ENCODE measurements around the gene VAV2. TPM values are rescaled to one million over a fixed set of nuclear protein-coding genes. Genes with fewer than 3 reads are reported as not detected.

The VAV2 gene
- total RNA-seq, 6 experiments from 2014 or later = 17.6 to 24.5 (median 21.7) TPM

- no peaks in the 10 kb centered on the region for H3K4me1 Mint-ChIP-seq (ENCODE audit: low read depth)
- no peak overlapping the region for H3K4me3 Mint-ChIP-seq
- peaks cover 15% of the 10 kb centered on the region for H3K36me3 Mint-ChIP-seq (ENCODE audit: low read depth)
- H3K9me3 Mint-ChIP-seq = no peaks in the 10 kb centered on the region
- TF ChIP-seq CTCF (IDR thresholded peaks at IDR 0.05) = no peak
- H3K27ac Mint-ChIP-seq = no peak overlapping the region
- peaks cover 2% of the 10 kb centered on the region for H3K27me3 Mint-ChIP-seq (ENCODE audit: insufficient read depth)
- DNase-seq = no peak
Measured at GRCh38 chr9:134037641-134038040, 45.5 kb upstream of the VAV2 start.

- TF ChIP-seq CTCF (IDR thresholded peaks at IDR 0.05) = no peak
- peaks cover 15% of the 10 kb centered on the region for H3K36me3 Mint-ChIP-seq (ENCODE audit: low read depth)
Measured at GRCh38 chr9:134036130-134036529, 44.0 kb upstream of the VAV2 start.

GRCh38 chr9:134035041-134036039, 43.2 kb upstream of the VAV2 start:
- no peak for TF ChIP-seq CTCF (IDR thresholded peaks at IDR 0.05)
- Mint-ChIP-seq H3K27ac (no peak overlapping the region), H3K27me3 (ENCODE audit: insufficient read depth) (peaks cover 2% of the 10 kb centered on the region), H3K9me3 (no peaks in the 10 kb centered on the region), H3K4me1 (ENCODE audit: low read depth) (no peaks in the 10 kb centered on the region), H3K36me3 (ENCODE audit: low read depth) (peaks cover 15% of the 10 kb centered on the region), H3K4me3 (no peak overlapping the region)
- DNase-seq = no peak

More at GRCh38 chr9:134036130-134036529, 44.0 kb upstream of the VAV2 start:
- Mint-ChIP-seq H3K27me3 (ENCODE audit: insufficient read depth) (peaks cover 2% of the 10 kb centered on the region), H3K4me1 (ENCODE audit: low read depth) (no peaks in the 10 kb centered on the region), H3K9me3 (no peaks in the 10 kb centered on the region), H3K4me3 (no peak overlapping the region), H3K27ac (no peak overlapping the region)
- no peak for DNase-seq

GRCh38 chr9:134034215-134035040, 42.3 kb upstream of the VAV2 start:
- DNase-seq = no peak
- Mint-ChIP-seq H3K4me1 (ENCODE audit: low read depth) (no peaks in the 10 kb centered on the region), H3K4me3 (no peak overlapping the region), H3K27me3 (ENCODE audit: insufficient read depth) (peaks cover 2% of the 10 kb centered on the region; the same call in 1 of the 2 replicates), H3K36me3 (ENCODE audit: low read depth) (peaks cover 15% of the 10 kb centered on the region), H3K9me3 (no peaks in the 10 kb centered on the region), H3K27ac (no peak overlapping the region)
- TF ChIP-seq CTCF (IDR thresholded peaks at IDR 0.05) = no peak

GRCh38 chr9:134033516-134034214, 41.5 kb upstream of the VAV2 start:
- Mint-ChIP-seq H3K27me3 (ENCODE audit: insufficient read depth) (peaks cover 2% of the 10 kb centered on the region; the same call in 1 of the 2 replicates), H3K36me3 (ENCODE audit: low read depth) (peaks cover 15% of the 10 kb centered on the region), H3K27ac (no peak overlapping the region), H3K4me1 (ENCODE audit: low read depth) (no peaks in the 10 kb centered on the region), H3K4me3 (no peak overlapping the region), H3K9me3 (no peaks in the 10 kb centered on the region)
- TF ChIP-seq CTCF (IDR thresholded peaks at IDR 0.05) = no peak
- DNase-seq = no peak
